ENCODE data around the gene POP4.

- TF ChIP-seq CTCF (conservative IDR thresholded peaks at IDR 0.05): no peak
- no peak for TF ChIP-seq ZFX (IDR thresholded peaks at IDR 0.05)
These were observed 14.4 kb upstream of the POP4 start for GRCh38 chr19:29591670-29592069.
